CD4-positive, alpha-beta T cell treated with Interleukin-15 for 4 hours (primary cell): ENCODE results near the gene GTF2F2.
"Not testable (repeated sequence)": the region's sequence is repeated elsewhere in the genome, so short reads cannot be mapped to it uniquely, and the experiment has no call there.

Experiments
- DNase-seq: peaks from one replicate; pipeline ENCODE4 v3.0.0-alpha.2; 2020; ENCODE audit warnings: low spot score

The GTF2F2 gene

GRCh38 chr13:45180303-45180702, 60.0 kb downstream of the GTF2F2 start:
- no peak for DNase-seq

GRCh38 chr13:45180713-45181601, 60.6 kb downstream of the GTF2F2 start:
- no peak for DNase-seq

GRCh38 chr13:45184693-45185092, 64.4 kb downstream of the GTF2F2 start:
- DNase-seq, result no peak

GRCh38 chr13:45185286-45185685, 65.0 kb downstream of the GTF2F2 start:
- no peak for DNase-seq

- not testable (repeated sequence) for DNase-seq
Measured at GRCh38 chr13:45189077-45189476, 68.8 kb downstream of the GTF2F2 start.

GRCh38 chr13:45189511-45189910, 69.2 kb downstream of the GTF2F2 start:
- DNase-seq, result not testable (repeated sequence)

- no peak for DNase-seq
Measured at GRCh38 chr13:45191874-45192273, 71.6 kb downstream of the GTF2F2 start.

- DNase-seq, result no peak
Measured at GRCh38 chr13:45194081-45194939, 74.0 kb downstream of the GTF2F2 start.

GRCh38 chr13:45195421-45195820, 75.1 kb downstream of the GTF2F2 start:
- DNase-seq, result no peak

GRCh38 chr13:45196096-45196495, 75.8 kb downstream of the GTF2F2 start:
- no peak for DNase-seq

GRCh38 chr13:45196622-45197021, 76.3 kb downstream of the GTF2F2 start:
- no peak for DNase-seq

- DNase-seq, result no peak
Measured at GRCh38 chr13:45198041-45198440, 77.7 kb downstream of the GTF2F2 start.

GRCh38 chr13:45198924-45199323, 78.6 kb downstream of the GTF2F2 start:
- no peak for DNase-seq

GRCh38 chr13:45199711-45200110, 79.4 kb downstream of the GTF2F2 start:
- DNase-seq, result no peak

- no peak for DNase-seq
Measured at GRCh38 chr13:45200701-45201232, 80.5 kb downstream of the GTF2F2 start, which contains the start of gene KCTD4. TSS of gene KCTD4 (minus strand) at chr13:45201045. CDS start at chr13:45194567, 6,478 bp downstream.

GRCh38 chr13:45205124-45205523, 84.8 kb downstream of the GTF2F2 start:
- no peak for DNase-seq

- peak; percentile 11 for DNase-seq
Measured at GRCh38 chr13:45206340-45206739, 86.0 kb downstream of the GTF2F2 start.

GRCh38 chr13:45207319-45207718, 87.0 kb downstream of the GTF2F2 start:
- DNase-seq, result no peak

- no peak for DNase-seq
Measured at GRCh38 chr13:45208132-45208531, 87.8 kb downstream of the GTF2F2 start.

GRCh38 chr13:45209229-45209628, 88.9 kb downstream of the GTF2F2 start:
- DNase-seq, result no peak

GRCh38 chr13:45215392-45216077, 95.2 kb downstream of the GTF2F2 start:
- DNase-seq, result no peak

GRCh38 chr13:45216193-45216592, 95.9 kb downstream of the GTF2F2 start:
- DNase-seq, result no peak
